Endothelial cell (in vitro differentiated cells): ENCODE results near the gene DTD1. TPM values are rescaled to one million over a fixed set of nuclear protein-coding genes. Genes with fewer than 3 reads are reported as not detected.

ENCODE experiments used
- DNase-seq: peaks from one replicate; pipeline ENCODE4 v3.0.0; 2021; ENCODE audit warnings: low spot score
- H3K27ac Mint-ChIP-seq: one replicate; pipeline ENCODE4 v1.8.0; 2021; ENCODE audit warnings: mixed read lengths, inconsistent platforms; ENCODE audit not compliant: unreplicated experiment
- H3K27me3 Mint-ChIP-seq: one replicate; pipeline ENCODE4 v1.8.0; 2021; ENCODE audit warnings: mild to moderate bottlenecking, moderate library complexity, mixed read lengths, inconsistent platforms; ENCODE audit not compliant: unreplicated experiment
- H3K36me3 Mint-ChIP-seq: one replicate; pipeline ENCODE4 v1.8.0; 2021; ENCODE audit warnings: mild to moderate bottlenecking, low read depth, mixed read lengths, inconsistent platforms; ENCODE audit not compliant: unreplicated experiment
- H3K4me1 Mint-ChIP-seq: one replicate; pipeline ENCODE4 v1.8.0; 2021; ENCODE audit warnings: mild to moderate bottlenecking, mixed read lengths, inconsistent platforms; ENCODE audit not compliant: unreplicated experiment
- H3K4me3 Mint-ChIP-seq: one replicate; pipeline ENCODE4 v1.8.0; 2021; ENCODE audit warnings: mild to moderate bottlenecking, mixed read lengths, inconsistent platforms; ENCODE audit not compliant: unreplicated experiment
- H3K9me3 Mint-ChIP-seq: one replicate; pipeline ENCODE4 v1.8.0; 2021; ENCODE audit warnings: mixed read lengths, inconsistent platforms; ENCODE audit not compliant: unreplicated experiment
- CTCF ChIP-seq: fragments of 200-600 bp; sonication (generic); IDR thresholded peaks from one replicate; pipeline ENCODE4 v1.5.0; 2021; ENCODE audit warnings: antibody characterized with exemption; ENCODE audit not compliant: unreplicated experiment
- total RNA-seq: library from RNA; stranded (reverse); fragmentation: NEBNext Ultra II Directional; extraction: Animal tissue kit (Norgen Biotek cat#: 25700); gene quantifications from one replicate; pipeline ENCODE4 v1.2.1, GENCODE V29; 2021; ENCODE audit not compliant: unreplicated experiment

The DTD1 gene
- total RNA-seq, 1 donor from 2014 or later: 31.0 TPM

- no peaks in the 10 kb centered on the region for H3K4me1 Mint-ChIP-seq
- H3K9me3 Mint-ChIP-seq: no peaks in the 10 kb centered on the region
- H3K27me3 Mint-ChIP-seq: no peaks in the 10 kb centered on the region
- peaks cover 33% of the 10 kb centered on the region for H3K36me3 Mint-ChIP-seq
- no peak for DNase-seq
- TF ChIP-seq CTCF: no peak
- H3K27ac Mint-ChIP-seq: no peak overlapping the region
- H3K4me3 Mint-ChIP-seq: no peak overlapping the region
These were observed 39.4 kb upstream of the DTD1 start for GRCh38 chr20:18548465-18548864.

- Mint-ChIP-seq H3K27me3 (peaks cover 1% of the 10 kb centered on the region), H3K4me3 (peak overlapping the region; percentile 5), H3K27ac (no peak overlapping the region), H3K9me3 (no peaks in the 10 kb centered on the region), H3K4me1 (no peaks in the 10 kb centered on the region), H3K36me3 (peaks cover 34% of the 10 kb centered on the region)
- no peak for TF ChIP-seq CTCF
- no peak for DNase-seq
These were observed 34.1 kb upstream of the DTD1 start for GRCh38 chr20:18553746-18554145.

- peaks cover 19% of the 10 kb centered on the region for H3K36me3 Mint-ChIP-seq
- peak within 1 kb of the TSS; percentile 98 for H3K4me3 Mint-ChIP-seq
- peak within 1 kb of the TSS; percentile 96 for H3K27ac Mint-ChIP-seq
- peak; percentile 83 for DNase-seq
- H3K9me3 Mint-ChIP-seq: peaks cover 6% of the 10 kb centered on the region
- TF ChIP-seq CTCF: no peak
- H3K27me3 Mint-ChIP-seq: peaks cover 10% of the 10 kb centered on the region
- H3K4me1 Mint-ChIP-seq: peaks cover 13% of the 10 kb centered on the region
These were observed 20.7 kb upstream of the DTD1 start, which contains the start of gene SMIM26 for GRCh38 chr20:18566892-18567738. SMIM26 (plus strand) TSS chr20:18567432; CDS start chr20:18567479, 47 bp downstream.

GRCh38 chr20:18567739-18568091 is 20.1 kb upstream of the DTD1 start:
- Mint-ChIP-seq H3K36me3 (peaks cover 19% of the 10 kb centered on the region), H3K4me1 (peaks cover 13% of the 10 kb centered on the region), H3K27me3 (peaks cover 10% of the 10 kb centered on the region), H3K9me3 (peaks cover 6% of the 10 kb centered on the region), H3K4me3 (peak overlapping the region; percentile 98), H3K27ac (peak overlapping the region; percentile 96)
- no peak for DNase-seq
- no peak for TF ChIP-seq CTCF

- Mint-ChIP-seq H3K4me1 (peaks cover 10% of the 10 kb centered on the region), H3K9me3 (peaks cover 6% of the 10 kb centered on the region), H3K4me3 (no peak overlapping the region), H3K27ac (no peak overlapping the region), H3K27me3 (peaks cover 7% of the 10 kb centered on the region), H3K36me3 (peaks cover 15% of the 10 kb centered on the region)
- DNase-seq: no peak
- no peak for TF ChIP-seq CTCF
These were observed 16.8 kb upstream of the DTD1 start for GRCh38 chr20:18571009-18571408.
